ENCODE data around the gene LRRC39. TPM values are rescaled to one million over a fixed set of nuclear protein-coding genes. Genes with fewer than 3 reads are reported as not detected.

The LRRC39 gene
- polyA plus RNA-seq (2011; rRNA removed) (0.32 and 0.45 TPM in 2 replicates), polyA minus RNA-seq (2011; rRNA and poly(A)+ RNA removed) (0.14 TPM in 1 of 2 replicates, not detected in the other)

DNA sequence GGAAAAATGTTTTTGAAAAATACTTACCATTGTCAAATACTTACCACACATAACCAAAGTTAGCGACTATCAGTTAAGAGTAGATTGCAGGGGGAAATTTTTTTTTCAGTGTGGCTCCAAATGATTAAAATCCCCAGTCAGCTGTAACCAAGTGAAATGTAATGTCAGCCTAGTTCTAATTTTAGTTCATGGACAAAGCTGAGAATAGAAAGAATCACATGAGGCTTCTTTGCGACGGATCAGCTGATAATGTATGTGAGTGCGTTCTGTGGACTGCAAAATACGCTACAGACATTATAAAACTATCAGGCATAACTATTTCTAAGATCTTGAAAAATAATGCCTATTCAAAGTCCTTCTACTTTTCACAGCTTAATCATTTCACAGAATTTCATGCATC, at the start of gene LRRC39:
Gene LRRC39, minus strand, starts transcription at position 166 of the 400 bp plus-strand sequence. CDS start 9,740 bp downstream, outside the sequence.
- CTCF ChIA-PET, result no interaction called here
- H3K27ac ChIP-seq (ENCODE audit: low read depth, low read length), result no peak within 1 kb of the TSS
- no peaks in the 10 kb centered on the region for H3K27me3 ChIP-seq (ENCODE audit: control insufficient read depth, insufficient read depth, low read length)
- H3K4me3 ChIP-seq (ENCODE audit: low read depth, low read length), result no peak within 1 kb of the TSS
- no peak for DNase-seq (ENCODE audit: low read depth, low spot score)
- POLR2A ChIA-PET, result no interaction called here
- TF ChIP-seq CTCF (IDR thresholded peaks at IDR 0.05; ENCODE audit: low read depth, low read length), result no peak
- no peaks in the 10 kb centered on the region for H3K9me3 ChIP-seq (ENCODE audit: control insufficient read depth, insufficient read depth, low read length)

- H3K27ac ChIP-seq (ENCODE audit: low read depth, low read length), result no peak overlapping the region
- no peak overlapping the region for H3K4me3 ChIP-seq (ENCODE audit: low read depth, low read length)
- ChIA-PET POLR2A (no interaction called here), CTCF (interaction anchor here (0.5 kb wide), 1 partner anchor 1066 kb away, joined by 3 read pairs; no protein-coding TSS in a partner anchor)
- no peak for DNase-seq (ENCODE audit: low read depth, low spot score)
- no peaks in the 10 kb centered on the region for H3K27me3 ChIP-seq (ENCODE audit: control insufficient read depth, insufficient read depth, low read length)
- no peaks in the 10 kb centered on the region for H3K9me3 ChIP-seq (ENCODE audit: control insufficient read depth, insufficient read depth, low read length)
- no peak for TF ChIP-seq CTCF (IDR thresholded peaks at IDR 0.05; ENCODE audit: low read depth, low read length)
Measured at GRCh38 chr1:100222428-100222827, 44.4 kb upstream of the LRRC39 start.

GRCh38 chr1:100219883-100220282, 41.8 kb upstream of the LRRC39 start:
- CTCF ChIA-PET, result no interaction called here
- no peak for DNase-seq (ENCODE audit: low read depth, low spot score)

DNA sequence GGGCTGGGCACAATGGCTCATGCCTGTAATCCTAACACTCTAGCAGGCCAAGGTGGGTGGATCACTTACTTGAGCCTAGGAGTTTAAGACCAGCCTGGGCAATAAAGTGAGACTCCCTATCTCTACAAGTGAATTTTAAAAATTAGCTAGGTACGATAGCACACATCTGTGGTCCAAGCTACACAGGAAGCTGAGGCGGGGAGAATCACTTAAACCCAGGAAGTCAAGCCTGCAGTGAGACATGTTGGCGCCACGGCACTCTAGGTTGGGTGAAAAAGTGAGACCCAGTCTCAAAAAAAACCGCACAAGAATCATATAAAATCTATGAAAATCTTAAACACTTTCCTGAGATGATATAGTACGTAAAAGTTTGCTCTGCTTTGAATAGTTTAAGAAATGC, 41.4 kb upstream of the LRRC39 start:
- CTCF ChIA-PET, result no interaction called here

More at GRCh38 chr1:100219883-100220282, 41.8 kb upstream of the LRRC39 start:
- Histone ChIP-seq H3K27ac (ENCODE audit: low read depth, low read length) (no peak overlapping the region), H3K27me3 (ENCODE audit: control insufficient read depth, insufficient read depth, low read length) (no peaks in the 10 kb centered on the region), H3K4me3 (ENCODE audit: low read depth, low read length) (no peak overlapping the region), H3K9me3 (ENCODE audit: control insufficient read depth, insufficient read depth, low read length) (no peaks in the 10 kb centered on the region)
- TF ChIP-seq CTCF (IDR thresholded peaks at IDR 0.05; ENCODE audit: low read depth, low read length), result no peak
- POLR2A ChIA-PET, result interaction anchor here (0.6 kb wide), 1 partner anchor 28 kb away, joined by 5 read pairs; no protein-coding TSS in a partner anchor

DNA sequence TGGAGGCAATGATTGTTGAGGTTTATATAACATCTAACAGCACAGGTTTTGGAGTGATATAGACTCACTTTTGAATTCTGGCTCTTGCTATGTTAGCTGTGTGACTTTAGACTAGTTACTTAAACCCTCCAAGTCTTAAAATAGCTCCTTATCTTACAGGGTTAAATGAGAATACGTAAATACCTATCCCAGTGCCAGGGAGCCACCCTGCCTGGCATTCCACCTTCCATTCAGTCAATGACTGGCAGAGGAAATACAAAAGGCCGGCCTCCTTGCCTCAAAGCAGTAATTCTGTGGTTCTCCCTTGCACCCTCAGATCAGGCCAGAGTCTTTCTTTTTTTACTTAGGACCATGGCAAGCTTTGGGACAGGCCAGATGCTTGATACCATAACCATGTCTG, 39.8 kb upstream of the LRRC39 start:
- H3K27ac ChIP-seq (ENCODE audit: low read depth, low read length), result no peak overlapping the region
- H3K9me3 ChIP-seq (ENCODE audit: control insufficient read depth, insufficient read depth, low read length), result no peaks in the 10 kb centered on the region
- ChIA-PET CTCF (no interaction called here), POLR2A (no interaction called here)
- no peak for DNase-seq (ENCODE audit: low read depth, low spot score)
- TF ChIP-seq CTCF (IDR thresholded peaks at IDR 0.05; ENCODE audit: low read depth, low read length), result no peak
- H3K4me3 ChIP-seq (ENCODE audit: low read depth, low read length), result no peak overlapping the region
- H3K27me3 ChIP-seq (ENCODE audit: control insufficient read depth, insufficient read depth, low read length), result no peaks in the 10 kb centered on the region

More for the DNA sequence above, 41.4 kb upstream of the LRRC39 start:
- Histone ChIP-seq H3K9me3 (ENCODE audit: control insufficient read depth, insufficient read depth, low read length) (no peaks in the 10 kb centered on the region), H3K4me3 (ENCODE audit: low read depth, low read length) (no peak overlapping the region), H3K27me3 (ENCODE audit: control insufficient read depth, insufficient read depth, low read length) (no peaks in the 10 kb centered on the region), H3K27ac (ENCODE audit: low read depth, low read length) (no peak overlapping the region)
- POLR2A ChIA-PET, result no interaction called here
- DNase-seq (ENCODE audit: low read depth, low spot score), result no peak
- TF ChIP-seq CTCF (IDR thresholded peaks at IDR 0.05; ENCODE audit: low read depth, low read length), result no peak
